ENCODE results near the gene TMEM61.
A peak's percentile ranks its signal among the peaks of the same experiment; 100 is the strongest.

The TMEM61 gene

GRCh38 chr1:55038974-55039341 is 58.5 kb downstream of the TMEM61 start:
- ATAC-seq = no peak

GRCh38 chr1:55039342-55040082 is 59.1 kb downstream of the TMEM61 start, which contains the start of gene PCSK9:
Gene PCSK9 (plus strand): TSS chr1:55039548. CDS start chr1:55039838, 290 bp downstream.
- ATAC-seq = peak; percentile 74
- TF ChIP-seq RARB (CRISPR knock-in tag; IDR thresholded peaks at IDR 0.05) (no peak), POU6F1 (CRISPR knock-in tag; IDR thresholded peaks at IDR 0.05; ENCODE audit: borderline replicate concordance, low read depth) (no peak), GLIS3 (CRISPR knock-in tag; IDR thresholded peaks at IDR 0.05) (no peak), CREB5 (CRISPR knock-in tag; IDR thresholded peaks at IDR 0.05; ENCODE audit: low read depth) (no peak), CSDC2 (CRISPR knock-in tag; IDR thresholded peaks at IDR 0.05) (no peak), SNAI2 (CRISPR knock-in tag; IDR thresholded peaks at IDR 0.05) (no peak), ZNF8 (CRISPR knock-in tag; IDR thresholded peaks at IDR 0.05) (no peak), TOX (CRISPR knock-in tag; IDR thresholded peaks at IDR 0.05; ENCODE audit: borderline replicate concordance) (no peak), ISL1 (CRISPR knock-in tag; IDR thresholded peaks at IDR 0.05) (no peak), OSR1 (CRISPR knock-in tag; IDR thresholded peaks at IDR 0.05) (no peak), ZC3H10 (CRISPR knock-in tag; IDR thresholded peaks at IDR 0.05) (no peak), TSHZ2 (CRISPR knock-in tag; IDR thresholded peaks at IDR 0.05) (no peak), PPARA (CRISPR knock-in tag; IDR thresholded peaks at IDR 0.05; ENCODE audit: borderline replicate concordance) (no peak), ZFP30 (CRISPR knock-in tag; IDR thresholded peaks at IDR 0.05) (no peak)

More at GRCh38 chr1:55038974-55039341, 58.5 kb downstream of the TMEM61 start:
- TF ChIP-seq ZNF8 (CRISPR knock-in tag; IDR thresholded peaks at IDR 0.05) = no peak

- TF ChIP-seq ISL1 (CRISPR knock-in tag; IDR thresholded peaks at IDR 0.05) (no peak), PPARA (CRISPR knock-in tag; IDR thresholded peaks at IDR 0.05; ENCODE audit: borderline replicate concordance) (no peak), PATZ1 (CRISPR knock-in tag; IDR thresholded peaks at IDR 0.05; ENCODE audit: borderline replicate concordance) (no peak), ZFP30 (CRISPR knock-in tag; IDR thresholded peaks at IDR 0.05) (no peak), OSR1 (CRISPR knock-in tag; IDR thresholded peaks at IDR 0.05) (no peak), TSHZ2 (CRISPR knock-in tag; IDR thresholded peaks at IDR 0.05) (no peak), ZC3H10 (CRISPR knock-in tag; IDR thresholded peaks at IDR 0.05) (no peak), BACH2 (CRISPR knock-in tag; IDR thresholded peaks at IDR 0.05; ENCODE audit: borderline replicate concordance) (no peak), SNAI2 (CRISPR knock-in tag; IDR thresholded peaks at IDR 0.05) (no peak)
- peak; percentile 16 for ATAC-seq
Observed at GRCh38 chr1:55040083-55040932, 59.9 kb downstream of the TMEM61 start.
